SK-N-SH (cell line): ENCODE data around the gene IL22. TPM values are rescaled to one million over a fixed set of nuclear protein-coding genes. Genes with fewer than 3 reads are reported as not detected.
A peak's percentile ranks its signal among the peaks of the same experiment; 100 is the strongest.

Source experiments
- CTCF ChIA-PET: fragments of 300-600, 350-600 bp; formaldehyde crosslinking; extraction: SDS; loops from one replicate; lab custom pipeline; 2021; lab: Yijun Ruan, JAX
- POLR2A ChIA-PET: fragments of 350-600 bp; sonication (Branson Sonifier 250); formaldehyde crosslinking; extraction: SDS; loops from one replicate; lab custom pipeline; 2020; ENCODE audit warnings: antibody characterized with exemption, inconsistent platforms; lab: Yijun Ruan, JAX
- DNase-seq: peaks from one replicate; pipeline ENCODE4 v3.0.0; 2012
- H2AFZ ChIP-seq: fragments of 200-600 bp; sonication (generic); 2 replicates; pipeline ENCODE4 v1.8.1; 2016; ENCODE audit warnings: antibody characterized with exemption, mild to moderate bottlenecking, low read depth
- H3F3A ChIP-seq: fragments of 200-600 bp; sonication (generic); replicated peaks from 2 replicates; pipeline ENCODE3; 2016; ENCODE audit warnings: antibody characterized with exemption, mild to moderate bottlenecking; ENCODE audit not compliant: insufficient read depth
- H3K27ac ChIP-seq, 2 experiments: fragments of 200-500 bp in 1 of 2; fragments of 200-600 bp in 1 of 2; sonication (Bioruptor generic) in 1 of 2; sonication (generic), shearing (Covaris generic) in 1 of 2; 2 replicates each; pipeline versions ENCODE4 v1.5.1 to v1.6.1; 2014 to 2016; ENCODE audit warnings: low read depth in 2 of 2, inconsistent platforms in 1 of 2, low read length in 1 of 2, mild to moderate bottlenecking in 1 of 2, mixed read lengths in 1 of 2
- H3K27me3 ChIP-seq: fragments of 200-600 bp; sonication (generic), shearing (Covaris generic); 2 replicates; pipeline ENCODE4 v1.6.1; 2016; ENCODE audit warnings: mixed run types; ENCODE audit not compliant: insufficient read depth
- H3K36me3 ChIP-seq, 2 experiments: fragments of 200-500 bp in 1 of 2; fragments of 200-600 bp in 1 of 2; sonication (Bioruptor generic) in 1 of 2; sonication (generic) in 1 of 2; replicated peaks in 1 of 2; 2 replicates each; pipeline versions ENCODE3 to v1.5.1; 2014 to 2016; ENCODE audit warnings: low read length in 1 of 2, mild to moderate bottlenecking in 1 of 2; ENCODE audit not compliant: insufficient read depth in 2 of 2, control insufficient read depth in 1 of 2
- H3K4me1 ChIP-seq, 2 experiments: fragments of 200-500 bp in 1 of 2; fragments of 200-600 bp in 1 of 2; sonication (Bioruptor generic) in 1 of 2; sonication (generic), shearing (Covaris generic) in 1 of 2; 2 replicates each; pipeline versions ENCODE4 v1.5.1 to v1.6.1; 2014 to 2016; ENCODE audit warnings: low read depth in 1 of 2, low read length in 1 of 2, mixed run types in 1 of 2; ENCODE audit not compliant: insufficient read depth in 2 of 2, control insufficient read depth in 1 of 2
- H3K4me2 ChIP-seq: fragments of 200-600 bp; sonication (generic), shearing (Covaris generic); 2 replicates; pipeline ENCODE4 v1.6.1; 2017; ENCODE audit warnings: mixed run types
- H3K4me3 ChIP-seq, 2 experiments: fragments of 200-500 bp in 1 of 2; fragments of 200-600 bp in 1 of 2; sonication (Bioruptor generic) in 1 of 2; sonication (generic), shearing (Covaris generic) in 1 of 2; 2 replicates each; pipeline versions ENCODE4 v1.5.1 to v1.8.1; 2014 to 2016; ENCODE audit warnings: low read depth in 2 of 2, inconsistent platforms in 1 of 2, low read length in 1 of 2, mild to moderate bottlenecking in 1 of 2, mixed read lengths in 1 of 2, moderate library complexity in 1 of 2
- H3K79me2 ChIP-seq: fragments of 200-600 bp; sonication (generic); 2 replicates; pipeline ENCODE4 v1.8.1; 2017; ENCODE audit warnings: mild to moderate bottlenecking; ENCODE audit not compliant: insufficient read depth
- H3K9ac ChIP-seq: fragments of 200-600 bp; sonication (generic); 2 replicates; pipeline ENCODE4 v1.6.1; 2017; ENCODE audit warnings: mixed run types
- H3K9me2 ChIP-seq: fragments of 200-600 bp; sonication (generic); 2 replicates; pipeline ENCODE4 v1.6.1; 2017; ENCODE audit warnings: mixed run types
- H3K9me3 ChIP-seq: fragments of 200-600 bp; sonication (generic); 2 replicates; pipeline ENCODE4 v1.6.1; 2017; ENCODE audit warnings: mixed run types, mild to moderate bottlenecking, moderate library complexity
- H4K20me1 ChIP-seq: fragments of 200-600 bp; sonication (generic); 2 replicates; pipeline ENCODE4 v1.6.1; 2017; ENCODE audit warnings: mild to moderate bottlenecking, mixed run types; ENCODE audit not compliant: insufficient read depth
- CHD2 ChIP-seq: fragments of 150-350 bp; IDR thresholded peaks from 2 replicates; pipeline ENCODE4 v1.6.1; 2018; ENCODE audit warnings: low read length; ENCODE audit not compliant: partially characterized antibody
- ELF1 ChIP-seq: IDR thresholded peaks from 2 replicates; pipeline ENCODE4 v1.4.0; 2012
- EZH2phosphoT487 ChIP-seq: fragments of 200-600 bp; sonication (generic); IDR thresholded peaks from 2 replicates; pipeline ENCODE4 v1.6.1; 2017; ENCODE audit warnings: low read depth, mixed run types, mild to moderate bottlenecking, antibody characterized with exemption, moderate library complexity, borderline replicate concordance
- FOSL2 ChIP-seq: IDR thresholded peaks from 2 replicates; pipeline ENCODE4 v1.4.0; 2012; ENCODE audit warnings: low read depth, mild to moderate bottlenecking, moderate library complexity, borderline replicate concordance
- MAX ChIP-seq: IDR thresholded peaks from 2 replicates; pipeline ENCODE4 v1.4.0; 2012; ENCODE audit warnings: low read depth
- MXI1 ChIP-seq: IDR thresholded peaks from 2 replicates; pipeline ENCODE4 v1.6.1; 2012; ENCODE audit warnings: mild to moderate bottlenecking, low read depth, low read length, improper control_type of control experiment
- NRF1 ChIP-seq: IDR thresholded peaks from 2 replicates; pipeline ENCODE4 v1.6.1; 2012; ENCODE audit warnings: low read depth, mild to moderate bottlenecking, low read length
- PBX3 ChIP-seq: IDR thresholded peaks from 2 replicates; pipeline ENCODE4; 2012
- POLR2AphosphoS5 ChIP-seq: IDR thresholded peaks from 2 replicates; pipeline ENCODE4 v1.6.1; 2012; ENCODE audit warnings: low read depth, low read length
- RAD21 ChIP-seq: IDR thresholded peaks from 2 replicates; pipeline ENCODE4 v1.6.1; 2012; ENCODE audit warnings: mild to moderate bottlenecking, low read length
- RCOR1 ChIP-seq: fragments of 150-350 bp; IDR thresholded peaks from 2 replicates; pipeline ENCODE4 v1.6.1; 2017; ENCODE audit warnings: antibody characterized with exemption, low read length
- RFX5 ChIP-seq: IDR thresholded peaks from 2 replicates; pipeline ENCODE4 v1.6.1; 2012; ENCODE audit warnings: mild to moderate bottlenecking, improper control_type of control experiment, low read length
- SIN3A ChIP-seq: IDR thresholded peaks from 2 replicates; pipeline ENCODE4 v1.6.1; 2012; ENCODE audit warnings: low read depth, mild to moderate bottlenecking, low read length, moderate library complexity, borderline replicate concordance
- SMC3 ChIP-seq: IDR thresholded peaks from 2 replicates; pipeline ENCODE4 v1.6.1; 2012; ENCODE audit warnings: low read depth, low read length, improper control_type of control experiment
- TEAD4 ChIP-seq: IDR thresholded peaks from 2 replicates; pipeline ENCODE4 v1.4.0; 2012; ENCODE audit warnings: mild to moderate bottlenecking, borderline replicate concordance; ENCODE audit not compliant: insufficient read depth
- USF2 ChIP-seq: fragments of 150-350 bp; IDR thresholded peaks from 2 replicates; pipeline ENCODE4 v1.6.1; 2017; ENCODE audit warnings: antibody characterized with exemption, low read length, low read depth, borderline replicate concordance
- YY1 ChIP-seq: IDR thresholded peaks from 2 replicates; pipeline ENCODE4 v1.4.0; 2012; ENCODE audit warnings: low read depth, mild to moderate bottlenecking
- ZBTB33 ChIP-seq: IDR thresholded peaks from 2 replicates; pipeline ENCODE4 v1.4.0; 2012; ENCODE audit warnings: low read depth, borderline replicate concordance
- WGBS: methylation state at CpG from one replicate; pipeline ENCODE4 v1.1.6; 2017; ENCODE audit warnings: low lambda C conversion rate; 5-methylcytosine and 5-hydroxymethylcytosine counted together
- polyA plus RNA-seq, 3 experiments: library from polyadenylated mRNA; depleted of rRNA; stranded (reverse); fragments of >200 nt; gene quantifications; 2 replicates each; pipeline ENCODE4 v1.2.3, GENCODE V29; 2012

IL22 gene
- polyA plus RNA-seq, 1 of the 3 experiments (the other 2 are of a cell fraction) = not detected

GRCh38 chr12:68231229-68231628 is 22.2 kb downstream of the IL22 start:
- Histone ChIP-seq H3K27ac (no peak overlapping the region), H3K79me2 (no peaks in the 10 kb centered on the region), H3K9ac (no peak overlapping the region), H3K9me3 (no peaks in the 10 kb centered on the region), H3F3A (no peaks in the 10 kb centered on the region), H3K9me2 (no peaks in the 10 kb centered on the region), H3K4me3 (no peak overlapping the region), H3K36me3 (no peaks in the 10 kb centered on the region), H3K4me1 (no peaks in the 10 kb centered on the region), H2AFZ (0 out of 2 replicates have a peak overlapping the region, but pooled peaks have one; percentile 8), H3K4me2 (no peak overlapping the region), H4K20me1 (no peaks in the 10 kb centered on the region), H3K27me3 (no peaks in the 10 kb centered on the region)
- CTCF ChIA-PET = interaction anchor here (0.6 to 3.7 kb wide), 4 partner anchors 8 to 307 kb away, joined by 3 to 17 read pairs (median 7); no protein-coding TSS in a partner anchor
- no peak for TF ChIP-seq RCOR1
- no peak for TF ChIP-seq ZBTB33
- no peak for TF ChIP-seq FOSL2
- no peak for TF ChIP-seq EZH2phosphoT487
- TF ChIP-seq NRF1 = no peak
- TF ChIP-seq ELF1 = no peak
- TF ChIP-seq CHD2 = no peak
- TF ChIP-seq RAD21 = no peak
- TF ChIP-seq USF2 = no peak
- no peak for TF ChIP-seq YY1
- no peak for DNase-seq
- POLR2A ChIA-PET = no interaction called here

GRCh38 chr12:68229956-68230355 is 23.4 kb downstream of the IL22 start:
- no peak overlapping the region for H3K9ac ChIP-seq
- no peaks in the 10 kb centered on the region for H3K9me3 ChIP-seq
- no peaks in the 10 kb centered on the region for H4K20me1 ChIP-seq
- no peak overlapping the region for H3K4me3 ChIP-seq
- ChIA-PET CTCF (interaction anchor here (3.7 kb wide), 1 partner anchor 87 kb away, joined by 17 read pairs; no protein-coding TSS in a partner anchor), POLR2A (no interaction called here)
- H2AFZ ChIP-seq = no peak overlapping the region
- H3F3A ChIP-seq = no peaks in the 10 kb centered on the region
- no peaks in the 10 kb centered on the region for H3K79me2 ChIP-seq
- H3K36me3 ChIP-seq = no peaks in the 10 kb centered on the region
- WGBS = 17% methylated on average over 2 of the region's 2 CpGs
- no peak overlapping the region for H3K4me2 ChIP-seq
- H3K4me1 ChIP-seq = no peaks in the 10 kb centered on the region
- H3K9me2 ChIP-seq = no peaks in the 10 kb centered on the region
- no peak for DNase-seq
- TF ChIP-seq RFX5 = no peak
- no peak for TF ChIP-seq POLR2AphosphoS5
- TF ChIP-seq SMC3 = no peak
- TF ChIP-seq ZBTB33 = no peak
- no peak for TF ChIP-seq MAX
- TF ChIP-seq NRF1 = no peak
- no peak for TF ChIP-seq USF2
- no peak for TF ChIP-seq YY1
- TF ChIP-seq ELF1 = no peak
- no peak for TF ChIP-seq SIN3A
- TF ChIP-seq TEAD4 = no peak
- no peak for TF ChIP-seq RCOR1
- no peak for TF ChIP-seq MXI1
- TF ChIP-seq PBX3 = no peak
- no peaks in the 10 kb centered on the region for H3K27me3 ChIP-seq
- no peak overlapping the region for H3K27ac ChIP-seq
